Astrocyte (in vitro differentiated cells and primary cell): ENCODE data around the gene MCTP2. TPM values are rescaled to one million over a fixed set of nuclear protein-coding genes. Genes with fewer than 3 reads are reported as not detected.
A peak's percentile ranks its signal among the peaks of the same experiment; 100 is the strongest.

ENCODE experiments used
- DNase-seq: peaks from one replicate; pipeline ENCODE4 v3.0.0-alpha.2; 2010; ENCODE audit warnings: low read depth
- FAIRE-seq: peaks from 2 replicates; lab custom pipeline; 2011; peaks lifted over from hg19 to GRCh38; lab: Jason Lieb, UNC
- H2AFZ ChIP-seq: 2 replicates; pipeline ENCODE4 v1.6.0; 2012; ENCODE audit warnings: low read depth, low read length, inconsistent platforms
- H3K27ac ChIP-seq: 2 replicates; pipeline ENCODE4 v1.5.1; 2011; ENCODE audit warnings: low read depth, low read length, inconsistent platforms
- H3K27me3 ChIP-seq: 2 replicates; pipeline ENCODE4 v1.6.0; 2011; ENCODE audit warnings: low read length, inconsistent platforms; ENCODE audit not compliant: insufficient read depth
- H3K36me3 ChIP-seq: 2 replicates; pipeline ENCODE4 v1.5.1; 2011; ENCODE audit warnings: low read length, inconsistent platforms; ENCODE audit not compliant: insufficient read depth
- H3K4me1 ChIP-seq: 2 replicates; pipeline ENCODE4 v1.5.1; 2011; ENCODE audit warnings: low read length, inconsistent platforms; ENCODE audit not compliant: insufficient read depth
- H3K4me2 ChIP-seq: 2 replicates; pipeline ENCODE4 v1.6.0; 2012; ENCODE audit warnings: low read length, inconsistent platforms
- H3K4me3 ChIP-seq: 2 replicates; pipeline ENCODE4 v1.5.1; 2011; ENCODE audit warnings: low read depth, mild to moderate bottlenecking, low read length, inconsistent platforms; ENCODE audit not compliant: insufficient read depth
- H3K79me2 ChIP-seq: 2 replicates; pipeline ENCODE4 v1.6.0; 2012; ENCODE audit warnings: mild to moderate bottlenecking, low read length, inconsistent platforms; ENCODE audit not compliant: insufficient read depth
- H3K9ac ChIP-seq: 2 replicates; pipeline ENCODE4 v1.6.0; 2012; ENCODE audit warnings: mild to moderate bottlenecking, low read length, inconsistent platforms
- H3K9me3 ChIP-seq: 2 replicates; pipeline ENCODE4 v1.5.1; 2012; ENCODE audit warnings: low read depth, mild to moderate bottlenecking, low read length, inconsistent platforms; ENCODE audit not compliant: insufficient read depth
- H4K20me1 ChIP-seq: 2 replicates; pipeline ENCODE4 v1.6.0; 2012; ENCODE audit warnings: low read length, inconsistent platforms; ENCODE audit not compliant: insufficient read depth
- H3K27ac Mint-ChIP-seq: one replicate; pipeline ENCODE4 v1.8.0; 2021; ENCODE audit warnings: mild to moderate bottlenecking, mixed read lengths; ENCODE audit not compliant: unreplicated experiment
- H3K27me3 Mint-ChIP-seq: one replicate; pipeline ENCODE4 v1.8.0; 2021; ENCODE audit warnings: low read depth, mixed read lengths; ENCODE audit not compliant: unreplicated experiment
- H3K36me3 Mint-ChIP-seq: one replicate; pipeline ENCODE4 v1.8.0; 2021; ENCODE audit warnings: low read depth, mixed read lengths; ENCODE audit not compliant: unreplicated experiment
- H3K4me1 Mint-ChIP-seq: one replicate; pipeline ENCODE4 v1.8.0; 2021; ENCODE audit warnings: low read depth, mixed read lengths; ENCODE audit not compliant: unreplicated experiment
- H3K4me3 Mint-ChIP-seq: one replicate; pipeline ENCODE4 v1.8.0; 2021; ENCODE audit warnings: mild to moderate bottlenecking, moderate library complexity, mixed read lengths; ENCODE audit not compliant: unreplicated experiment
- H3K9me3 Mint-ChIP-seq: one replicate; pipeline ENCODE4 v1.8.0; 2021; ENCODE audit warnings: mild to moderate bottlenecking, mixed read lengths; ENCODE audit not compliant: unreplicated experiment
- CTCF ChIP-seq: IDR thresholded peaks from 2 replicates; pipeline ENCODE4 v1.5.1; 2011; ENCODE audit warnings: low read depth, mild to moderate bottlenecking, inconsistent platforms, low read length, moderate library complexity; ENCODE audit not compliant: insufficient read depth
- EZH2 ChIP-seq: IDR thresholded peaks from 2 replicates; pipeline ENCODE4 v1.6.1; 2012; ENCODE audit warnings: mild to moderate bottlenecking, low read length, inconsistent platforms; ENCODE audit not compliant: insufficient read depth
- total RNA-seq: library from RNA; stranded (reverse); gene quantifications from 2 replicates; pipeline ENCODE4 v1.2.1, GENCODE V29; 2021

MCTP2 gene
- total RNA-seq, 1 donor from 2014 or later, result 2.6 TPM

- Histone ChIP-seq H3K9me3 (no peaks in the 10 kb centered on the region), H3K9ac (no peak overlapping the region), H4K20me1 (no peaks in the 10 kb centered on the region), H3K79me2 (no peaks in the 10 kb centered on the region), H3K4me2 (no peak overlapping the region), H3K27ac (no peak overlapping the region), H3K27me3 (no peaks in the 10 kb centered on the region), H2AFZ (no peak overlapping the region), H3K4me3 (no peak overlapping the region), H3K36me3 (no peaks in the 10 kb centered on the region), H3K4me1 (no peaks in the 10 kb centered on the region)
- no peak for DNase-seq
- peaks cover 12% of the 10 kb centered on the region for H3K4me1 Mint-ChIP-seq
- no peaks in the 10 kb centered on the region for H3K9me3 Mint-ChIP-seq
- H3K27ac Mint-ChIP-seq, result no peak overlapping the region
- H3K36me3 Mint-ChIP-seq, result no peaks in the 10 kb centered on the region
- no peaks in the 10 kb centered on the region for H3K27me3 Mint-ChIP-seq
- H3K4me3 Mint-ChIP-seq, result no peak overlapping the region
- no peak for FAIRE-seq
- TF ChIP-seq CTCF (no peak), EZH2 (no peak)
Measured at GRCh38 chr15:94203306-94203705, 28.1 kb upstream of the MCTP2 start.

- Histone ChIP-seq H3K9ac (no peak overlapping the region), H3K4me3 (no peak overlapping the region), H4K20me1 (no peaks in the 10 kb centered on the region), H3K4me2 (no peak overlapping the region), H3K27me3 (no peaks in the 10 kb centered on the region), H3K36me3 (no peaks in the 10 kb centered on the region), H3K79me2 (no peaks in the 10 kb centered on the region), H2AFZ (no peak overlapping the region), H3K27ac (no peak overlapping the region), H3K4me1 (no peaks in the 10 kb centered on the region), H3K9me3 (no peaks in the 10 kb centered on the region)
- DNase-seq (peak; percentile 12), FAIRE-seq (no peak)
- no peak for TF ChIP-seq EZH2
- no peak for TF ChIP-seq CTCF
- peaks cover 12% of the 10 kb centered on the region for H3K4me1 Mint-ChIP-seq
- H3K27me3 Mint-ChIP-seq, result peaks cover under 1% of the 10 kb centered on the region
- H3K4me3 Mint-ChIP-seq, result no peak overlapping the region
- no peaks in the 10 kb centered on the region for H3K36me3 Mint-ChIP-seq
- H3K27ac Mint-ChIP-seq, result peak overlapping the region; percentile 94
- no peaks in the 10 kb centered on the region for H3K9me3 Mint-ChIP-seq
Measured at GRCh38 chr15:94205366-94205765, 26.0 kb upstream of the MCTP2 start.

GRCh38 chr15:94206463-94207167 is 24.7 kb upstream of the MCTP2 start:
- H3K9ac ChIP-seq, result no peak overlapping the region
- Mint-ChIP-seq H3K9me3 (no peaks in the 10 kb centered on the region), H3K4me1 (peaks cover 12% of the 10 kb centered on the region), H3K4me3 (no peak overlapping the region), H3K27me3 (peaks cover 2% of the 10 kb centered on the region), H3K27ac (peak overlapping the region; percentile 94), H3K36me3 (no peaks in the 10 kb centered on the region)
- DNase-seq (peak; percentile 61), FAIRE-seq (no peak)
- H2AFZ ChIP-seq, result no peak overlapping the region
- no peaks in the 10 kb centered on the region for H3K27me3 ChIP-seq
- H4K20me1 ChIP-seq, result no peaks in the 10 kb centered on the region
- no peaks in the 10 kb centered on the region for H3K36me3 ChIP-seq
- no peaks in the 10 kb centered on the region for H3K79me2 ChIP-seq
- no peaks in the 10 kb centered on the region for H3K4me1 ChIP-seq
- no peaks in the 10 kb centered on the region for H3K9me3 ChIP-seq
- no peak overlapping the region for H3K27ac ChIP-seq
- H3K4me3 ChIP-seq, result no peak overlapping the region
- no peak overlapping the region for H3K4me2 ChIP-seq
- TF ChIP-seq CTCF (no peak), EZH2 (no peak)
